ENCODE data around the gene REELD1.
A peak's percentile ranks its signal among the peaks of the same experiment; 100 is the strongest.

Gene REELD1

DNA sequence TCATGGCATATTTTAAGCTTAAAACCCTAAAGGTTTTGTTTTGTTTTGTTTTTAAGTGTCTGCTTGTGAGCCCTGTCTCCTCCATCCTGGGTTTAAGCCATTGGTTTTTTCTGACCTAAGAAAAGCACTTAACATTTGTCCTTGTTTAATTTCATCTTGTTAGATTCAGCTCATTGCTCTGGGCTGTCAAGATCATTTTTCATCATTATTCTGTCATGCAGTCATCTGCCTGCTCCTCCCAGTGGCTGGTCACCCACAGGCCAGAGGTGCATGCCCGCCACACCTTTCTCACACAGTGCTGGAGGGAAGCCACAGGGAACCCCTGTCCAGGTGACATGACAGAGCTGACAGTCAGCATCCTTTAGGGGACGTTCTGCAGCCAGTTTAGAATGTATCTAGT, 11.7 kb upstream of the REELD1 start:
- no peak for ATAC-seq
- H3K27me3 Mint-ChIP-seq, result no peaks in the 10 kb centered on the region
- H3K27ac Mint-ChIP-seq, result no peak overlapping the region
- no peak for DNase-seq
- peaks cover 0 to 4% of the 10 kb centered on the region in 2 donors for H3K9me3 Mint-ChIP-seq
- H3K4me3 Mint-ChIP-seq, result no peak overlapping the region
- no peaks in the 10 kb centered on the region for H3K4me1 Mint-ChIP-seq

DNA sequence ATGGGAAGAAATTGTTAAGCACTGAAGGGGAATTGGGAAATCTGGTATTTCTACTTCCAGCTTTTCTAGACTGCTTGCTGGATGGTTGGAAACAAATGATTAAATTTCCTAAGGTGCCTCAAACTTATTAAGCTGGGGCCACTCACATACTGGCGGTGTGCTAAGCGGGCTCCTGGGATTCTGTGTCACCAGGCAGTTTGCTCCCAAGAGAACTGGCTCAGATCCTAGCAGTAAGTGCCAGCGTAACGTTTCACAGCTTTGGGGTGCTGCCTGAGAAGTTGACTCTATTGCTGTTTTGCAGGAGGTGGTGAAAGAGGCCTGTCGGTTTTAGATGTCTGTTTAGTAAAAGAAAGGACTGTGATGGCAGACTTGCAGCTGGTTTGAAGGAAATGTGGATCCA, 6.9 kb upstream of the REELD1 start:
- H3K9me3 Mint-ChIP-seq, result peaks cover 0 to 4% of the 10 kb centered on the region in 2 donors
- no peak for ATAC-seq
- no peak overlapping the region for H3K27ac Mint-ChIP-seq
- H3K4me3 Mint-ChIP-seq, result no peak overlapping the region
- H3K27me3 Mint-ChIP-seq, result no peaks in the 10 kb centered on the region
- no peak for DNase-seq
- no peaks in the 10 kb centered on the region for H3K4me1 Mint-ChIP-seq

DNA sequence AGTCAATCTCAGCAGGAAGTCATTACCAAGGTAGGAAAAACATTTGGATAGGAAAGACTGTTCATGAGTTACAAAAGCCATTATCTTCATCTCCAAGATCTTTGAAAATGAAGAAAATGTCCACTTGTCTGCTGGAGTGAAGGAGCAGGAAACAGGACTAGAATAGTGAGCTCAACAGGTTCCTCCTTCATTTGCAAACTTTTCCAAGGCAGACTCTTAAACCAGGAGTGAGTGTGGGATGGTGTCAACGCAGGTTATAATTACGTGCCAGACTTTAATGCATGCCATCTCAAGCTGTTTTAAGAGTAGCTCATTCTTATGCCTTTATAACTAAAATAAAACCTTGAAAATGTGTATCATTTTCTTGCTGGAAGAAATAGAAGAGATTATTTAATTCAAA, 3.4 kb upstream of the REELD1 start:
- H3K4me1 Mint-ChIP-seq, result no peaks in the 10 kb centered on the region
- H3K4me3 Mint-ChIP-seq, result no peak overlapping the region
- ATAC-seq, result no peak
- no peaks in the 10 kb centered on the region for H3K27me3 Mint-ChIP-seq
- H3K9me3 Mint-ChIP-seq, result no peaks in the 10 kb centered on the region
- no peak for DNase-seq
- H3K27ac Mint-ChIP-seq, result no peak overlapping the region

DNA sequence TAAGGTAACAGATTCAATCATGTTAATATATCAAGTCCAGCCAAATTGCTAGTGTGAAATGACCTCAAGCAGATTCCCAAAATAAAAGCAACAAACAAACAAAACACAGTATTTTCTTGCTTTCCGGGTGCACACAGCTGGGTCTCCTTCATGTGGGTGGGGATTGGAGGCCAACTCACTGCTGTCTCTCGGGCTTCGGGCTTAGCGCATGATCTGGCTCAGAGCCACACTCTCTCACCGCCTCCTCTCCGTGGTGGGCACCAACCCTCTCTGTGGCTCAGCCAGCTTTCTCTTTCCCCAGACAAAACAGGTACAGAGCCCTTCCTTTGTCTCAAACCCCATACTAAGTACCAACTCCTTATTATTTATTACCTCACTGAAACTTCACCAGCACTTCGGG, 2.9 kb upstream of the REELD1 start:
- H3K4me1 Mint-ChIP-seq, result no peaks in the 10 kb centered on the region
- DNase-seq (no peak), ATAC-seq (no peak)
- no peaks in the 10 kb centered on the region for H3K27me3 Mint-ChIP-seq
- H3K27ac Mint-ChIP-seq, result no peak overlapping the region
- no peak overlapping the region for H3K4me3 Mint-ChIP-seq
- H3K9me3 Mint-ChIP-seq, result no peaks in the 10 kb centered on the region

DNA sequence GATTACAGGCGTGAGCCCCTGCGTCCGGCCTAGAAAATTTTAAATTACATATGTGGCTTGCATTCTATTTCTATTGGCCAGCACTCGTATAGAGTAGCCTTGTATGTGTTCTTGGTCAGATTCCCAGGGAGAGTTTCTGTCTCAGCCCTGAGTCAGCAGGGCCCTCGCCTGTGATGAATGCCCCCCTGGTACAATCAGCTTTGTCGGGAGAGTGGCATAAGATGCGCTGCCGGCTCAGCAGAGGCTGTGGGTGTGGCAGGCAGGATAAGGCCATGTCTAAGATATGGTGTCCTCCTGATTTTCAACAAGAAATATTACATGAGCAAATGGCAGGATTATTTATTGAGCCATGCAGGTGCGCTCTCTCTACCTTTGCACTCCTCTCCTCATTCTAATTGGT, 1.6 kb upstream of the REELD1 start:
- H3K4me1 Mint-ChIP-seq, result no peaks in the 10 kb centered on the region
- H3K4me3 Mint-ChIP-seq, result no peak overlapping the region
- ATAC-seq (no peak), DNase-seq (no peak)
- no peaks in the 10 kb centered on the region for H3K9me3 Mint-ChIP-seq
- H3K27me3 Mint-ChIP-seq, result no peaks in the 10 kb centered on the region
- no peak overlapping the region for H3K27ac Mint-ChIP-seq

DNA sequence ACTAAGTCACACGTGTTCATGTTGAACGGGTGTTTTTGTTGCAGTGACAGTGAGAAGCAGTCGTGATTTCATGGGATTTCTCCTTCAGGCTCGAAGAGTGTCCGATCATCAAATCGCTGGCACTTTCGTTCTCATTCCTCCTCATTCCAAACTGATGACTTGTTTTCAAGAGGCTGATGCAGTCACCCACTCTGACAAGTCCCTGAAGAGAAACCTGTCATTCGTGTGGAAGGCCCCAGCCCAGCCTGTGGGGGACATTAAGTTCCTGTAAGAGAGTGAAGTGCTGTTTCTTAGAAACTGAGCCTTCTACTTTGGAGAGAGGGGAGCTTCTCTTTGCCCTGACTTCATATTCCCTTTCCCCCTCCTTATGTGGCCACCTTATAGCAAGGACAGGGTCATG, 8.0 kb downstream of the REELD1 start:
- no peak for ATAC-seq
- H3K4me3 Mint-ChIP-seq, result no peak overlapping the region
- H3K9me3 Mint-ChIP-seq, result no peaks in the 10 kb centered on the region
- H3K27me3 Mint-ChIP-seq, result no peaks in the 10 kb centered on the region
- no peak for DNase-seq
- no peak overlapping the region for H3K27ac Mint-ChIP-seq
- no peaks in the 10 kb centered on the region for H3K4me1 Mint-ChIP-seq

DNA sequence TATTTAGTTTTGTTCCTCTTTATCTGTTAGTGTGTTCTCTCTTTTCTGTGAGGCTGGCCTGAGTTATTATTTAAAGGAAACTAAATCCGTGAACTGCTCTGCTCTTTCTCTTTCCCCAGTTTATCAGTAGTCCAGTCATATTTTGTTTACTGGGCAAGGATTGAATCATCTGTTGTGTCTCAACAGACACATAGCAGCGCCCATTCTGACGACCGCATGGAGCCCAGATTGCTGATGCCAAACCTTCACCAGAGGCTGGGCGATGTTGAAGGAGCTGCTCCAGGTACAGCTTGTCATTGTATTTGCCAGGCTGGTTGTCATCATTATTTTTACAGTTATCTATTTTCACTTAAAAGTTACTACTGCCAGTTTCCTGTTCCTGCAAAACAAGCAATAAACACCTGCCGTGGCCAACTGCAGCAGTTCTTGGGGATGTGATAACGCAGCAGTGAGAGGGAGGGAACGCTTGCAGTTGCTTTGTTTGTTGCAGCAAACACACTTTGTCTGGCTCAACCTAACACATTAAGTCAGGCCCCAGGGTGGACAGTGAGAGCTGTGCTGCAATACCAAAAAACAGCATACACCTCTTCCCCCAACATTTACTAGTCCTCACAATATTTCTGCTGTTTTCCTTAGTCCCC, 10.1 kb downstream of the REELD1 start:
- DNase-seq (no peak), ATAC-seq (no peak)
- H3K27ac Mint-ChIP-seq, result peak overlapping the region in 1 of 2 donors; percentile 20
- H3K4me1 Mint-ChIP-seq, result no peaks in the 10 kb centered on the region
- H3K27me3 Mint-ChIP-seq, result no peaks in the 10 kb centered on the region
- no peak overlapping the region for H3K4me3 Mint-ChIP-seq
- no peaks in the 10 kb centered on the region for H3K9me3 Mint-ChIP-seq

DNA sequence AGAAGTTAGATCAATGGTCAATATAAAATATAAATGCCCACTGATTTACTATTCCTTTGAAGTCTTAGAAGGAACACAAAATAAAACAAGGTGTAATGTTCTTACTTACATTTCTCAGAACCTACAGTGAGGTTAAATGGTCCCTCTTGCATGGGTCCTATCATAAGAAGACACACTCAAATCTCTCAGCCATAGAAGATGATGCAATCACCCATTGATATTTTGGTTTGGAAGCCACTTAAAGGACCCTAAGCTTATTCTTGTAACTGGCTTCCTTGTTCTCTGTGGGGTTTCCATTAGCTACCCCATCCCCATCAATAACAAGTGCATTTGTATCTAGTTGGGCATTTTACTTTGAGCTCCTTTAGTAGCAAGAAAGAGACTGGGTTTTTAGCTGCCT, 15.1 kb downstream of the REELD1 start:
- H3K9me3 Mint-ChIP-seq, result peaks cover 0 to 10% of the 10 kb centered on the region in 2 donors
- H3K27ac Mint-ChIP-seq, result peak overlapping the region; percentile 10 to 51
- H3K4me1 Mint-ChIP-seq, result no peaks in the 10 kb centered on the region
- no peak for DNase-seq
- ATAC-seq, result no peak
- no peaks in the 10 kb centered on the region for H3K27me3 Mint-ChIP-seq
- no peak overlapping the region for H3K4me3 Mint-ChIP-seq

DNA sequence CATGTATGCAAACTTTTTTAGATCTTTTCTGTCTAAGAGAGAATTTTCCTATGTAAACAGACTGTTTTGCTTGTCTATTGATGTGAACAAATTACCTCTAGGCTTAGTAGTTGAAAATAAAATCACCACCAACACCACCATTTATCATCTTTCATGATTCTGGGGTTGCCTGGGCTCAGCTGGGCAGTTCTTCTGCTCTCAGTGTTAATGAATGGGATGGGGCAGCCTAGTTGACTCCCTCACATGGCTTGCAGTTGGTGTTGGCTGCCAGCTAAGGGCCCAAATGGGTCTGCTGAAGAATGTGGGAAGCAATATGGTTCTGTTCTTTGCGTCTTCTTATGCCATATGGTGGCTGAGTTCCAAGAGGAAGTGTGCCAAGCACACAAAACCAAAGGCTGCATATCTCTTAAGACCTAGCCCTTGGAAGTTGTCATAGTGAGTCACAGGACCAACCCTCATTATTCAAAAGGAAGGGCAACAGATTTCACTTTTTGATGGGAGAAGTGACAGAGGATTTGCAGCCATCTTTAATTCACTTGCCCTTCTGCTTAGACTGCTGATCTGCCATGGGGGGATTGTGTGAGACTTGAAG, 17.9 kb downstream of the REELD1 start:
- peaks cover 0 to 10% of the 10 kb centered on the region in 2 donors for H3K9me3 Mint-ChIP-seq
- H3K27ac Mint-ChIP-seq, result no peak overlapping the region
- ATAC-seq (no peak), DNase-seq (no peak)
- no peak overlapping the region for H3K4me3 Mint-ChIP-seq
- H3K27me3 Mint-ChIP-seq, result peaks cover 8% of the 10 kb centered on the region
- no peaks in the 10 kb centered on the region for H3K4me1 Mint-ChIP-seq

DNA sequence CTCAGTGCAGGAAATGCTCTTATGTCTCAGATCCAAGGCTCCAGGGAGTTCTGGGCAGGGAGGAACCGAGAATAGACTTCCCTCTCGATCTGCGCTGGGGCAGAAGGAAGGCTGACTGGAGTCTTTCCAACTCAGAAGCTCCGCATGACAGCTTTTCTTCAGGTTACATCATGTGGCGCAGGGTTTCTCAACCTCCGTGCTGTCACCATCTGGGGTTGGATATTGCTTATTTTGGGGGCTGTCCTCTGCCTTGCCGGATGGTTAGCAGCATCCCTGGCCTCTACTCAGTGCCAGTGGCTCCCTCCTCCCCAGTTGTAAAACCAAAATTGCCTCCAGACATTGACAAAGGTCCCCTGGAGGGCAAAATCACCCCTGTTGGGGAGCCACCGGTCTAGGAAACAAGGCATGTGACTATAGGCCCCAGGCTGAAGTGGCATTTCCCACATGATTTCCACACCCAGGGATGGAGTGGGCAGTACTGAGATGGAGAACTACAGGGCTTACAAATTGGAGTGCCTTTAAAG, 21.4 kb downstream of the REELD1 start:
- H3K4me1 Mint-ChIP-seq, result no peaks in the 10 kb centered on the region
- DNase-seq (no peak), ATAC-seq (no peak)
- H3K9me3 Mint-ChIP-seq, result peaks cover 0 to 10% of the 10 kb centered on the region in 2 donors
- H3K27ac Mint-ChIP-seq, result no peak overlapping the region
- no peak overlapping the region for H3K4me3 Mint-ChIP-seq
- H3K27me3 Mint-ChIP-seq, result peaks cover 8% of the 10 kb centered on the region

DNA sequence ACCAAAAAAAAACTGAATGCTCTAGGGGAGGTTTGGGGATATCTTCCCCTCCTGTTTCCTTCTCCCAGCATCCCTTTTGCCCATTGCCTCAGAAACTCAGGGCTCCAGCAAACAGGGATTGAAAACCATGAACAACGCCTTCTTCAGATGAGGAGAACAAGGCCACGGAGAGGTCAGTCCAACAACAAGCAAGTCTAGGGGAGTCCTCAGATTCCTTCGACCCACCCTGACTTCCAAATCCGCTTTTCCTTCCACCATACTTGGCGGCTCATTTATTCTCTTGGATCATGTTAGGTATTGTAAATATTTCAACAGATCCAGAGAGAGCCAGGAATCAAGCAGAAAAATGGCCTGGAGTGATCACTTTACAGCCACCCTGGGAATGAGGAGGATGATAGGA, 21.9 kb downstream of the REELD1 start:
- Mint-ChIP-seq H3K9me3 (peaks cover 0 to 10% of the 10 kb centered on the region in 2 donors), H3K27me3 (peaks cover 8% of the 10 kb centered on the region), H3K4me3 (no peak overlapping the region), H3K4me1 (peaks cover 1% of the 10 kb centered on the region), H3K27ac (no peak overlapping the region)
- ATAC-seq (no peak), DNase-seq (no peak)

DNA sequence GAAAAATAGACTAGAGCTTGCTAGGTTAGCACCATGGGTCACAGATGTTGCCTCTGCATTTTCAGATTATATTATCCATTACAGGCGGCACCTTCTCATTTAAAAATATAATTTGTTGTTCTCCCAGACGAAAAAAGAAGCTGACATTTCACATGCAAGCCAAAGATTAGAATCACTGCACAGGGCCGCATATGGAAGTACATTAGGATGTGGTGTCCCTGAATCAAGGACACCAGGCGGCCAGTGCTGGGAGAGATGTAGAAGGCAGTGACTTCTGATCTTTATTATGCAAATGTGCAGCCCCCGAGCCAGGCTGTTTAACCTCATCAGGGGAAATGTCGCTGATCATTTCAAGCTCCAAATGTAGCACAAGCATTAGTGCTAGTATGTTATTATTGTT, 22.8 kb downstream of the REELD1 start:
- no peak overlapping the region for H3K27ac Mint-ChIP-seq
- no peak for ATAC-seq
- peaks cover 8% of the 10 kb centered on the region for H3K27me3 Mint-ChIP-seq
- peaks cover 0 to 6% of the 10 kb centered on the region in 2 donors for H3K9me3 Mint-ChIP-seq
- peaks cover 10% of the 10 kb centered on the region for H3K4me1 Mint-ChIP-seq
- DNase-seq, result no peak
- H3K4me3 Mint-ChIP-seq, result no peak overlapping the region

DNA sequence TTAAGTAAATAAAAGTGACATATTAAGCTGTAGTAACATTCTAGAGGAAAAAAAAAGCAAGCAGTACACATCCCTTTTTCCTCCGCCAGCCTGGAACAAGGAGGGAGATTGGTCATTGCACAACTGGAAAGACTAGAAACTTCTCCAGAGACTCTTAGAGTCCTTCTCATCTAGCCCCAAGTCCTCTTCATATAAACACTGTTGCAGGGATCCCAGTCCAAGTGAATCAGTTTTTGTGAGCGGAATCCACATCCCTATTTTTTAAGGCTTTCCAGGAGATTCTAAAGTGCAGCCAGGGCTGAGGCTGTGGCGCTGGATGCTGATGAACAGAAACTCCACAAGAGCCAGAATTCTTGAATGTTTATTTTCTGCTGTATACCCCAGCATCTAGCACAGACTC, 23.8 kb downstream of the REELD1 start:
- H3K27me3 Mint-ChIP-seq, result peaks cover 8% of the 10 kb centered on the region
- ATAC-seq, result no peak
- DNase-seq, result no peak
- H3K4me1 Mint-ChIP-seq, result peaks cover 19% of the 10 kb centered on the region
- no peak overlapping the region for H3K27ac Mint-ChIP-seq
- H3K4me3 Mint-ChIP-seq, result no peak overlapping the region
- no peaks in the 10 kb centered on the region for H3K9me3 Mint-ChIP-seq

DNA sequence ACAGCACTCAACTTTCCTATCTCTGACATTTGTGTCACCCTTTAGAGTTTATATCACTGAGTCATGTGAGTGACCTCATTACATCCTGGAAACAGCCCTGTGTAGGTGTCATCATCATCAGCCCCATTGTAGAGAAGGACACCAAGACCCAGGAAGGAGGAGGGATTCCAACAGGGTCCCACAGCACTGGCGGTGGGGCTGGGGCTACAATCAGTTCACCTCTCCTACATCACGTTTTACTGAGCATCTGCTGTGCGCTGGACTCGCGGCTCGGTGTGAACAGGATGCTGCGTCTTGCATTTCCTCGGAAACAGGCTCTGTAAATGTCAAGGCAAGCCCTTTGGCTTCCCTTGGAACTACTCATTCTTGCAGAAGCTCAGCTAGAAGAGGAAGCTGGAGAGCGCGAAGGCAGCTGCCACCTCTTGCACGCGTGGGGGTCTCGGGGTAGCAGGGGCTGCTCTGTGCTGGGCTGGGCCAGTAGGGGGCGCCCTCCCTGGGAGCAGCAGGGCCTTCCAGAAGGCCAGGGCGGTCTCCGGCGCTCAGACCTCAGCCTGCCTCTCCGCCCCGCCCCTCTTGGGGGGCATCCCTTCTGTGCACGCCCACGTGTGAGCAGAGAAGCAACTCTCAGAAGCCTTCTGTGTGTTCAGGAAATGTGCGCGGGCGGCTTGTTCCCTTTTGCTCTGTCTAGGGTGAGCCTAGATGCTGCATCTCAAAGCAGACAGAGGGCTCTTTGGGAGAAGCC, 29.0 kb downstream of the REELD1 start:
- peak overlapping the region; percentile 74 to 80 for H3K4me3 Mint-ChIP-seq
- H3K9me3 Mint-ChIP-seq, result no peaks in the 10 kb centered on the region
- H3K4me1 Mint-ChIP-seq, result peaks cover 51% of the 10 kb centered on the region
- peak overlapping the region; percentile 75 to 95 for H3K27ac Mint-ChIP-seq
- H3K27me3 Mint-ChIP-seq, result no peaks in the 10 kb centered on the region
- peak; percentile 82 for ATAC-seq
- DNase-seq, result peak; percentile 77 to 79

DNA sequence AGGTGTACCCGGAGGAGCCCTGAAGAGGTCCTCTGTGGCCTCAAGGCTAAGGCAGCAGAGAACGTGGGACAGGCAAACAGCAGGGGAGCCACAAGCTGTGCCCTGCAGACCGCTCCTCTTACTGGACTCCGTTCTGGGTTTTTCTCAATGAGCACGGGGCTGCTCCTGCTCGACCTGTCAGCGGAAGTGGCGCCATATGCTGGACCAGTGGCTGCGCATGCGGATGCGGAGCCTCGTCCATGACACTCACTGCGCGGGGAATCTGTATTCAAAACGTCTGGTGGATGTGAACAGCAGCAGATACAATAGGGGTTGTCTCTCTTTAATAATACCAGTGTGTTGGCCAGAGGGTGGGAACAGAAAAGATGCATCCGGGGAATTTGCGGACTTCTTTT, 29.5 kb downstream of the REELD1 start:
- Mint-ChIP-seq H3K9me3 (no peaks in the 10 kb centered on the region), H3K27ac (peak overlapping the region in 1 of 2 donors; percentile 95), H3K27me3 (no peaks in the 10 kb centered on the region), H3K4me1 (peaks cover 51% of the 10 kb centered on the region), H3K4me3 (peak overlapping the region; percentile 74 to 80)
- DNase-seq (no peak), ATAC-seq (no peak)

DNA sequence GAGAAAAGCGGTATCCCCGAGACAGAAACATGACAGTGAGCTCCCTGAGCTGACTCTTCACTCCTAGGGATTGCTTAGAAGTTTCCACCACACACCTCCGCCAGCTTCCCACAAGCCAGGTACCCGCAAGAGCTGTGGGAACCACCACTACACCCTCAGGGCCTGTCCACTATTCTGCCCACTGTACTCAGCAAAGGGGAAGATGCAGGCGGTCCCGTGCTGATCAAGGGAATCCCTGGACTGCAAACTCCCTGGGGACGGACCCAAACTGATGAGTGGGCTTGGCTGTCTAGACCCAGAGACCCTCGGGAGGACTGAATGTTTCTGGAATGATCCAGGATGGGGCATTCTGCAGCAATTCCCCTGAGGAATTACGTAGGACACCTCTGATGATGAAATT, 30.2 kb downstream of the REELD1 start:
- DNase-seq, result no peak
- Mint-ChIP-seq H3K27me3 (no peaks in the 10 kb centered on the region), H3K4me1 (peaks cover 51% of the 10 kb centered on the region), H3K9me3 (no peaks in the 10 kb centered on the region), H3K4me3 (peak overlapping the region in 1 of 2 donors; percentile 80), H3K27ac (no peak overlapping the region)
- no peak for ATAC-seq
